Mesothelial cell of epicardium (in vitro differentiated cells): ENCODE measurements around the gene HSPB8. TPM values are rescaled to one million over a fixed set of nuclear protein-coding genes. Genes with fewer than 3 reads are reported as not detected.

ENCODE experiments used
- DNase-seq, 2 experiments: peaks; one replicate each; pipeline ENCODE4 v3.0.0; 2021; ENCODE audit warnings: low spot score in 2 of 2; ENCODE audit not compliant: unreplicated experiment in 2 of 2
- H3K27ac Mint-ChIP-seq: 2 replicates; pipeline ENCODE4 v1.8.0; 2021; ENCODE audit warnings: mixed read lengths
- H3K27me3 Mint-ChIP-seq: 2 replicates; pipeline ENCODE4 v1.8.0; 2021; ENCODE audit warnings: low read depth, mixed read lengths
- H3K36me3 Mint-ChIP-seq: 2 replicates; pipeline ENCODE4 v1.8.0; 2021; ENCODE audit warnings: mixed read lengths
- H3K4me1 Mint-ChIP-seq: 2 replicates; pipeline ENCODE4 v1.8.0; 2021; ENCODE audit warnings: mixed read lengths
- H3K4me3 Mint-ChIP-seq: 2 replicates; pipeline ENCODE4 v1.8.0; 2021; ENCODE audit warnings: mild to moderate bottlenecking, moderate library complexity, mixed read lengths
- H3K9me3 Mint-ChIP-seq: 2 replicates; pipeline ENCODE4 v1.8.0; 2021; ENCODE audit warnings: mixed read lengths
- CTCF ChIP-seq: fragments of 200-600 bp; sonication (generic); IDR thresholded peaks from one replicate; pipeline ENCODE4 v1.5.0; 2021; ENCODE audit warnings: antibody characterized with exemption; ENCODE audit not compliant: unreplicated experiment
- total RNA-seq: library from RNA; stranded (reverse); gene quantifications from 3 replicates; pipeline ENCODE4 v1.2.1, GENCODE V29; 2021

Gene HSPB8
- total RNA-seq, 1 donor from 2014 or later, result 16.8 TPM

GRCh38 chr12:119202544-119202943 lies 23.8 kb downstream of the HSPB8 start:
- Mint-ChIP-seq H3K36me3 (no peaks in the 10 kb centered on the region), H3K4me1 (peaks cover 8% of the 10 kb centered on the region), H3K4me3 (no peak overlapping the region), H3K27ac (no peak overlapping the region), H3K9me3 (no peaks in the 10 kb centered on the region), H3K27me3 (no peaks in the 10 kb centered on the region)
- no peak for TF ChIP-seq CTCF
- DNase-seq, result no peak

- TF ChIP-seq CTCF, result no peak
- no peaks in the 10 kb centered on the region for H3K36me3 Mint-ChIP-seq
- no peak for DNase-seq
- H3K4me3 Mint-ChIP-seq, result no peak overlapping the region
- H3K9me3 Mint-ChIP-seq, result no peaks in the 10 kb centered on the region
- H3K27ac Mint-ChIP-seq, result peak overlapping the region; percentile 23
- no peaks in the 10 kb centered on the region for H3K27me3 Mint-ChIP-seq
- peaks cover 18% of the 10 kb centered on the region for H3K4me1 Mint-ChIP-seq
Measured at GRCh38 chr12:119204131-119204530, 25.4 kb downstream of the HSPB8 start.

DNA sequence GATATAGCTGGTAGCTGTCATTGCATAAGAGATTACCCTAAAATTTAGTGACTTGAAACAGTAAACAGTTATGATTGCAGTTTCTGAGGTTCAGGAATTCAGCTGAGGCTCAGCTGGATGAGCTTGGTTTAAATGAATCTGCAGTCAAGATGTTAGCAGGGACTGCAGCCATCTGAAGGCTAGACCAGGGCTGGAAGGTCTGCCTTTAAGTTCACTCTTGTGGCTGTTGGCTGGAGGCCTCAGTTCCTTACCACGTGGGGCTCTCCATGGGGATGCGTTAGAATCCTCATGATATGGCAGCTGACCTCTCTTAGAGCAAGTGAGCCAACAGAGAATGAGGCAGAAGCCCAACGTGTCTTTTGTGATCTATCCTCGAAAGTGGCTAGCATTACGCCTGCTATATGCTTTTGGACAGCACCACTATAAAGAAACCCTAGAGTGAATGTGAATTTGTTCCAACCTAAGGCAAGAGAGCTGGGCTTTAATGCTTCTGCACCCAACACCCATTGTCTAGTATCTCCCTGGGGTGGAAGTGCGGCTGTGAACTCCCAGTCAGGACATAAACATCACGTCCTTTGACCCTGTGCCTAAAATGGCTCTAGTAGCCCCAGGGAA lies 26.0 kb downstream of the HSPB8 start:
- no peaks in the 10 kb centered on the region for H3K27me3 Mint-ChIP-seq
- no peaks in the 10 kb centered on the region for H3K9me3 Mint-ChIP-seq
- no peaks in the 10 kb centered on the region for H3K36me3 Mint-ChIP-seq
- no peak overlapping the region for H3K4me3 Mint-ChIP-seq
- TF ChIP-seq CTCF, result no peak
- H3K27ac Mint-ChIP-seq, result no peak overlapping the region
- no peak for DNase-seq
- H3K4me1 Mint-ChIP-seq, result peaks cover 18% of the 10 kb centered on the region

DNA sequence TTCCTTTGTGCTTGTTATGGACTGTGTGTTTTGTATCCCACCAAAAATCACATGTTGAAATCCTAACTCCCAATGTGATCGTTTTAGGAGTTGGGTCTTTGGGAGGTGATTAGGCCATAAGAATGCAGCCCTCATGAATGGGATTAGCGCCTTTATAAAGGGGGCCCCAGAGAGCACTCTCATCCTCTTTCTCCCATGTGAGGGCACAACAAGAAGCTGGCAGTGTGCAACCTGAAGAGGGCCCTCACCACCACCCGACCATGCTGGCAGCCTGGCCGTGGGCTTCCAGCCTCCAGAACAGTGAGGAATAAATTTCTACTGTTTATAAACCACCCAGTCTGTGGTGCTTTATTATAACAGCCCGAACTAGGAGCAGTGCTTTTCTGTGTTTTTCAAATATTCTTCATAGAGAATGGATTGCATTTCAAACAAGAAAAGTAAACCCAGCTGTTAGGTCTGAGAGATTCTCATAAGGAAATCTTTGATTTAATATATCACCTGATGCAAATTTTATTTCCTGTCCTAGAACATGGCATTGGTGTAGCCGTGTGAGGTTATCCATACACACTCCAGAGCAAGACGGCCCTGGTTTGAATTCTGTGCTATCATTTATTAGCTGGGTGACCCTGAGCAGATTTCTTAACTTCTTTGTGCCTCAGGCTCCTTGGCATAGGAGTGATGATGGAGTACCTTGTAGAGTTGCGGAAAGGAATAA lies 27.8 kb downstream of the HSPB8 start:
- H3K9me3 Mint-ChIP-seq, result no peaks in the 10 kb centered on the region
- no peak for DNase-seq
- no peak overlapping the region for H3K27ac Mint-ChIP-seq
- no peak for TF ChIP-seq CTCF
- H3K4me3 Mint-ChIP-seq, result no peak overlapping the region
- no peaks in the 10 kb centered on the region for H3K36me3 Mint-ChIP-seq
- H3K27me3 Mint-ChIP-seq, result no peaks in the 10 kb centered on the region
- H3K4me1 Mint-ChIP-seq, result peaks cover 18% of the 10 kb centered on the region

DNA sequence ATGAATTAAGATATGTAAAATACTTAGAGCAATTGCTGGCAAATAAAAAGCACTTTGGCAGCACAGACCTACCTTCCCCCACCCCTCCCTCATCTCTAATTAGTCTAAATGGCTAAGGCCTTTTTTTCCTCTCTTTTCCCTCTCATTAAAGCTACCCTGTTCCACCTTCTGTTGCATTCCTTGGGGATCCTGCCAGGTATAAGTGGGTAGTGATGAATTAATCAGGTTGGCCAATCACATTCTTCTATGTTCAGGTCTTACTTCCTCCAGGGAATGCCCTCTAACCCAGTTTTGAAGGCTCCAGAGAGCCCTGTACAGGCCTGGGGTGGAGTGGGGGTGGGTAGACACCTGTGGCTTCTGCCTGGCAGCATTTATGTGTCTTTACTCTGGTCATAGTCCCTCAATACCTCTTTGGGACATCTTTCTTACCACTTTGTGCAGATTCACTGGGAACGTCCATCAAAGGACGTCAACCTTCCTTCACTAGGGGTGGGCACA lies 28.4 kb downstream of the HSPB8 start:
- no peaks in the 10 kb centered on the region for H3K9me3 Mint-ChIP-seq
- H3K27ac Mint-ChIP-seq, result no peak overlapping the region
- no peak for DNase-seq
- H3K36me3 Mint-ChIP-seq, result no peaks in the 10 kb centered on the region
- no peaks in the 10 kb centered on the region for H3K27me3 Mint-ChIP-seq
- H3K4me1 Mint-ChIP-seq, result peaks cover 18% of the 10 kb centered on the region
- no peak overlapping the region for H3K4me3 Mint-ChIP-seq
- no peak for TF ChIP-seq CTCF
